ENCODE results near the gene TNMD. TPM values are rescaled to one million over a fixed set of nuclear protein-coding genes. Genes with fewer than 3 reads are reported as not detected.

The TNMD gene
- total and polyA plus RNA-seq, 3 donors from 2014 or later = 0.55 TPM; not detected in 2

DNA sequence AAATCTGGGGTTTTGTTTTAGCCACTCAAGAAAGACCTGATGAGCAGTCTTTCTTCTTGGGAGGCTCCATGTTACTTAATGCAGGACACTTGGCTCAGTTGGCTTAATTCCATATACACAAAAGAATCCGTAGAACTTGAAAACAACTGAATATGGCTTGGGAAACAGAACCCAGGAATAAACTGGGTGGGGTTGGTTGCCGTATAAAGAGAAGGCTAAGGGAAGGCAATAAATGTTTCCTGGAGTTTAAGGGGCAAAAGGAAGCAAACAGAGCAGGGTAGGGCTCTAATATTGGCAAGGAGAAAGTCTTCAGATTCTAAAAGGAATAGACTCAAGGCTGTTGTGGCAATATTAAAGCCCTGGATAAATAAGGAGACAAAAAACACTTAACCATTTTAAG is 8.4 kb downstream of the TNMD start:
- Histone ChIP-seq H3K36me3 (ENCODE audit: low read depth, missing control alignments) (no peaks in the 10 kb centered on the region), H3K9me3 (no peaks in the 10 kb centered on the region), H3K4me3 (no peak overlapping the region), H3K27ac (no peak overlapping the region), H3K27me3 (no peaks in the 10 kb centered on the region), H3K4me1 (no peaks in the 10 kb centered on the region)
- intact Hi-C loops (cut with DNase I; ENCODE audit: low total_unique reads) = no loop called here
- DNase-seq = no peak
- 43 to 64% methylated on average over 2 of the region's 2 CpGs for WGBS, 2 donors
- TF ChIP-seq, protein P1, sequence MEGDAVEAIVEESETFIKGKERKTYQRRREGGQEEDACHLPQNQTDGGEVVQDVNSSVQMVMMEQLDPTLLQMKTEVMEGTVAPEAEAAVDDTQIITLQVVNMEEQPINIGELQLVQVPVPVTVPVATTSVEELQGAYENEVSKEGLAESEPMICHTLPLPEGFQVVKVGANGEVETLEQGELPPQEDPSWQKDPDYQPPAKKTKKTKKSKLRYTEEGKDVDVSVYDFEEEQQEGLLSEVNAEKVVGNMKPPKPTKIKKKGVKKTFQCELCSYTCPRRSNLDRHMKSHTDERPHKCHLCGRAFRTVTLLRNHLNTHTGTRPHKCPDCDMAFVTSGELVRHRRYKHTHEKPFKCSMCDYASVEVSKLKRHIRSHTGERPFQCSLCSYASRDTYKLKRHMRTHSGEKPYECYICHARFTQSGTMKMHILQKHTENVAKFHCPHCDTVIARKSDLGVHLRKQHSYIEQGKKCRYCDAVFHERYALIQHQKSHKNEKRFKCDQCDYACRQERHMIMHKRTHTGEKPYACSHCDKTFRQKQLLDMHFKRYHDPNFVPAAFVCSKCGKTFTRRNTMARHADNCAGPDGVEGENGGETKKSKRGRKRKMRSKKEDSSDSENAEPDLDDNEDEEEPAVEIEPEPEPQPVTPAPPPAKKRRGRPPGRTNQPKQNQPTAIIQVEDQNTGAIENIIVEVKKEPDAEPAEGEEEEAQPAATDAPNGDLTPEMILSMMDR (IDR thresholded peaks at IDR 0.05) = no peak
- TF ChIP-seq POLR2A (IDR thresholded peaks at IDR 0.05) = no peak

DNA sequence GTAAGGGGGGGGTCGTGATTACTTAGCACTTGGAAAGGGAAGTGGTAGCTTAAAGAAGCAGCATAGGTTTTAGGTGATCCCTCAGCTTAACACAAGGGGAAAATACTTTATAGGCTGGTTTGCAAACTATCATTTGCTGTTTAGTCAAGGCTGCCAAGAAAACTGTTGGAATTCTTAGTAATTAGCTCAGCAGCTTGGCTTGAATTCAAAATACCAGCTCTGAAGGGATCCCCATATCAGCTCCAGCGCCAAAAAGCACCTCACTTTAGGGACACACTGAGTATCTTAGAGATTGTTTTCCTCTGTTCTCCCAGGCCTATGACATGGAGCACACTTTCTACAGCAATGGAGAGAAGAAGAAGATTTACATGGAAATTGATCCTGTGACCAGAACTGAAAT is 8.8 kb downstream of the TNMD start:
- Histone ChIP-seq H3K27me3 (no peaks in the 10 kb centered on the region), H3K9me3 (no peaks in the 10 kb centered on the region), H3K27ac (no peak overlapping the region), H3K4me3 (no peak overlapping the region), H3K36me3 (ENCODE audit: low read depth, missing control alignments) (no peaks in the 10 kb centered on the region), H3K4me1 (no peaks in the 10 kb centered on the region)
- no peak for DNase-seq
- intact Hi-C loops (cut with DNase I; ENCODE audit: low total_unique reads) = no loop called here
- no peak for TF ChIP-seq POLR2A (IDR thresholded peaks at IDR 0.05)
- TF ChIP-seq, protein P1 (IDR thresholded peaks at IDR 0.05) = no peak
- WGBS, 2 donors = 31 to 45% methylated on average over 1 to 2 of the region's 2 CpGs

DNA sequence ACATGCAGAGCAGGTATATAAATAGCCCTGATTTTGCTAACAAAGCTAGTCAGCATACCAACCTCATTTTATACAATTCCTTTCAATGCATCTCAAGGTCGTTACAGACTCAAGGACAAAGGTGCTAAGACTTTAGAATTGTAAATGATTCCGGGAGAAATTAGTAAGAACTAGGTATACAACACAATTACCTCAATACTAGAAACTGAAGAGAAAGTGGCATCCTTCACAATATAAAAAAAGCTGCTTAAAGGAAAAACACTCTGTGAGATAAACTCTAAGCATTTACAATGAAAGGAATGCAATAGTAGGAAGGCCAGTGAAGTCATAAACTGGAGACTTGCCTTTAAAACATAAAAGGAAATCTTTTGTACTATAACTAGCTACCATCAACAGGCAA is 11.9 kb downstream of the TNMD start:
- no peak for DNase-seq
- Histone ChIP-seq H3K36me3 (ENCODE audit: low read depth, missing control alignments) (no peaks in the 10 kb centered on the region), H3K27ac (no peak overlapping the region), H3K9me3 (no peaks in the 10 kb centered on the region), H3K4me3 (no peak overlapping the region), H3K27me3 (no peaks in the 10 kb centered on the region), H3K4me1 (no peaks in the 10 kb centered on the region)
- intact Hi-C loops (cut with DNase I; ENCODE audit: low total_unique reads) = no loop called here
- TF ChIP-seq POLR2A (IDR thresholded peaks at IDR 0.05) = no peak
- TF ChIP-seq, protein P1 (IDR thresholded peaks at IDR 0.05) = no peak
- WGBS, 2 donors = 44 to 73% methylated on average over 2 of the region's 2 CpGs

DNA sequence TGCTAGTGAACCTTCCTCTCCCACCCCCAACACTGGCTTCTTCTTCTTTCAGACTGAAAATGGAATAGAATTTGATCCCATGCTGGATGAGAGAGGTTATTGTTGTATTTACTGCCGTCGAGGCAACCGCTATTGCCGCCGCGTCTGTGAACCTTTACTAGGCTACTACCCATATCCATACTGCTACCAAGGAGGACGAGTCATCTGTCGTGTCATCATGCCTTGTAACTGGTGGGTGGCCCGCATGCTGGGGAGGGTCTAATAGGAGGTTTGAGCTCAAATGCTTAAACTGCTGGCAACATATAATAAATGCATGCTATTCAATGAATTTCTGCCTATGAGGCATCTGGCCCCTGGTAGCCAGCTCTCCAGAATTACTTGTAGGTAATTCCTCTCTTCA is 14.7 kb downstream of the TNMD start:
- TF ChIP-seq POLR2A (IDR thresholded peaks at IDR 0.05) = no peak
- TF ChIP-seq, protein P1 (IDR thresholded peaks at IDR 0.05) = no peak
- WGBS, 2 donors = 89 to 92% methylated on average over 9 of the region's 9 CpGs
- no peak for DNase-seq
- intact Hi-C loops (cut with DNase I; ENCODE audit: low total_unique reads) = no loop called here
- Histone ChIP-seq H3K4me1 (no peaks in the 10 kb centered on the region), H3K27me3 (no peaks in the 10 kb centered on the region), H3K36me3 (ENCODE audit: low read depth, missing control alignments) (no peaks in the 10 kb centered on the region), H3K4me3 (no peak overlapping the region), H3K9me3 (no peaks in the 10 kb centered on the region), H3K27ac (no peak overlapping the region)

DNA sequence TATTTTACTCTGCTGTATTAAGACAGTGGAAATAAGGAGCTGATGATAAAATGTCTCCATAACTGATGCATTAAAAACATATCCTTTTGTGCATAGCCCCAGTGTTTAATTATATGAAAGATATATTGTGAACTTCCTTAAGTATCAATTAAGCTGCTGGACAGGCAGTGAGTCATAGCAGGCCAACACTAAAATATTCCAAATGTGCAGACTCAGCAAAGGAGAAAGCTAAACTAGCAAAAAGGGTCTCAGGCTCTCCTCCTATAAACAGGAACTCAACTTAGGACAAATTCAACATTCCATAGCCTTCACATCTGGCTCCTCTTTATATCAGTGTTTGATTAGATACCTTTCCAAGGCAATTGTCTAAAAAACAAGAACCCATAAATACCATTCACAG is 15.6 kb downstream of the TNMD start:
- H3K27me3 ChIP-seq = no peaks in the 10 kb centered on the region
- H3K4me1 ChIP-seq = no peaks in the 10 kb centered on the region
- DNase-seq = no peak
- H3K9me3 ChIP-seq = no peaks in the 10 kb centered on the region
- intact Hi-C loops (cut with DNase I; ENCODE audit: low total_unique reads) = no loop called here
- no peak for TF ChIP-seq POLR2A (IDR thresholded peaks at IDR 0.05)
- TF ChIP-seq, protein P1 (IDR thresholded peaks at IDR 0.05) = no peak
- H3K36me3 ChIP-seq (ENCODE audit: low read depth, missing control alignments) = no peaks in the 10 kb centered on the region
- H3K4me3 ChIP-seq = no peak overlapping the region
- no peak overlapping the region for H3K27ac ChIP-seq

Measured in testis (tissue), 3 donors.